ENCODE data around the gene GAS6. TPM values are rescaled to one million over a fixed set of nuclear protein-coding genes. Genes with fewer than 3 reads are reported as not detected.

The GAS6 gene
- total RNA-seq, 1 donor from 2014 or later: 215 TPM

DNA sequence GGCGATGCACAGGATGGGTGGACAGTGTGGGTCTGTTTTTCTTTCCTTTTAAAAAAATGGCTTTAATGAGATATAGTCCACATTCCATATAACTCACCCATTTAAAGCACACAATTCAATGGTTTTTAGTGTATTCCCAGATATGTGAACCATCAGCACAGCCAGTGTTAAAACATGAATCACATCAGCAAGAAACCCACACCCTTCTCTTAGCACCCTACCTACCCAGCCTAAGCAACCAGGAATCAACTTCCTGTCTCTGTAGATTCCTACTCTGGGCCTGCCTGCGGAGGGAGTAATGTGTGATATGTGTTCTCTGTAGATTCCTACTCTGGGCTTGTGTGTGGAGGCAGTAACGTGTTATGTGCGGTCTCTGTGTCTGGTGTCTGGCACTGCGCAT, 92.9 kb downstream of the GAS6 start:
- Histone ChIP-seq H3K36me3 (peaks cover 0 to 7% of the 10 kb centered on the region in 2 donors), H3K9me3 (no peaks in the 10 kb centered on the region), H3K4me1 (no peaks in the 10 kb centered on the region), H3K4me3 (no peak overlapping the region), H3K27ac (no peak overlapping the region), H3K27me3 (no peaks in the 10 kb centered on the region)
- TF ChIP-seq POLR2AphosphoS5 (IDR thresholded peaks at IDR 0.05; ENCODE audit: insufficient read depth in 1 of 2, low read depth in 1 of 2) (no peak), POLR2A (IDR thresholded peaks at IDR 0.05) (no peak)
- TF ChIP-seq, protein P1, sequence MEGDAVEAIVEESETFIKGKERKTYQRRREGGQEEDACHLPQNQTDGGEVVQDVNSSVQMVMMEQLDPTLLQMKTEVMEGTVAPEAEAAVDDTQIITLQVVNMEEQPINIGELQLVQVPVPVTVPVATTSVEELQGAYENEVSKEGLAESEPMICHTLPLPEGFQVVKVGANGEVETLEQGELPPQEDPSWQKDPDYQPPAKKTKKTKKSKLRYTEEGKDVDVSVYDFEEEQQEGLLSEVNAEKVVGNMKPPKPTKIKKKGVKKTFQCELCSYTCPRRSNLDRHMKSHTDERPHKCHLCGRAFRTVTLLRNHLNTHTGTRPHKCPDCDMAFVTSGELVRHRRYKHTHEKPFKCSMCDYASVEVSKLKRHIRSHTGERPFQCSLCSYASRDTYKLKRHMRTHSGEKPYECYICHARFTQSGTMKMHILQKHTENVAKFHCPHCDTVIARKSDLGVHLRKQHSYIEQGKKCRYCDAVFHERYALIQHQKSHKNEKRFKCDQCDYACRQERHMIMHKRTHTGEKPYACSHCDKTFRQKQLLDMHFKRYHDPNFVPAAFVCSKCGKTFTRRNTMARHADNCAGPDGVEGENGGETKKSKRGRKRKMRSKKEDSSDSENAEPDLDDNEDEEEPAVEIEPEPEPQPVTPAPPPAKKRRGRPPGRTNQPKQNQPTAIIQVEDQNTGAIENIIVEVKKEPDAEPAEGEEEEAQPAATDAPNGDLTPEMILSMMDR (IDR thresholded peaks at IDR 0.05): no peak
- DNase-seq (ENCODE audit: extremely low spot score in 2 of 2): no peak
- intact Hi-C loops (cut with DNase I): no loop called here

Other genes starting within 250 kb of the GAS6 start
- not detected for gene ATP4B, start 205.9 kb downstream of the GAS6 start, total RNA-seq
- gene GRK1, start 196.9 kb downstream of the GAS6 start, total RNA-seq: not detected
- gene TMEM255B, start 104.8 kb downstream of the GAS6 start, total RNA-seq: 6.4 TPM
- not detected for gene C13orf46, start 110.0 kb upstream of the GAS6 start, total RNA-seq